Esophagus muscularis mucosa (tissue), 4 donors: ENCODE data around the gene CCSAP. TPM values are rescaled to one million over a fixed set of nuclear protein-coding genes. Genes with fewer than 3 reads are reported as not detected.
"Not testable (repeated sequence)": the region's sequence is repeated elsewhere in the genome, so short reads cannot be mapped to it uniquely, and the experiment has no call there.

Source experiments
- DNase-seq: peaks from one replicate; pipeline ENCODE4 v3.0.0-alpha.2; 2017; ENCODE audit errors: extremely low spot score
- H3K27ac ChIP-seq, 4 donors: fragments of 200-600 bp; sonication (generic); replicated peaks in 1 of 4; 1 replicate in 3 of 4; 2 replicates in 1 of 4; pipeline ENCODE4 v1.5.1; 2016 to 2019; ENCODE audit warnings: mild to moderate bottlenecking in 1 of 4
- H3K27me3 ChIP-seq, 4 donors: fragments of 200-600 bp; sonication (generic); one replicate each; pipeline versions ENCODE4 v1.5.1 to v1.6.0; 2016 to 2019
- H3K36me3 ChIP-seq, 4 donors: fragments of 200-600 bp; sonication (generic); one replicate each; pipeline ENCODE4 v1.5.1; 2016 to 2019
- H3K4me1 ChIP-seq, 4 donors: fragments of 200-600 bp; sonication (generic); one replicate each; pipeline ENCODE4 v1.5.1; 2016 to 2019
- H3K4me3 ChIP-seq, 4 donors: fragments of 200-600 bp; sonication (generic); 1 replicate in 2 of 4; 2 replicates in 2 of 4; pipeline ENCODE4 v1.5.1; 2016 to 2019; ENCODE audit warnings: mild to moderate bottlenecking in 4 of 4, moderate library complexity in 1 of 4
- H3K9me3 ChIP-seq, 4 donors: fragments of 200-600 bp; sonication (generic); 1 replicate in 3 of 4; 2 replicates in 1 of 4; pipeline ENCODE4 v1.5.1; 2016 to 2019
- CTCF ChIP-seq, 3 experiments: fragments of 200-600 bp in 2 of 3; fragments of 450-650 bp in 1 of 3; sonication (generic) in 2 of 3; IDR thresholded peaks; one replicate each; pipeline ENCODE4 v1.5.1; 2017 to 2019; ENCODE audit warnings: antibody characterized with exemption in 3 of 3, mild to moderate bottlenecking in 2 of 3, moderate library complexity in 1 of 3
- EP300 ChIP-seq: sonication (generic); formaldehyde crosslinking; IDR thresholded peaks from one replicate; pipeline ENCODE4 v1.6.1; 2017; ENCODE audit warnings: antibody characterized with exemption
- POLR2A ChIP-seq: fragments of 450-650 bp; IDR thresholded peaks from one replicate; pipeline ENCODE4 v1.6.1; 2017; ENCODE audit warnings: antibody characterized with exemption, moderate library complexity, mild to moderate bottlenecking, low read depth
- POLR2AphosphoS5 ChIP-seq, 2 donors: sonication (generic); formaldehyde crosslinking; IDR thresholded peaks; one replicate each; pipeline ENCODE4 v1.6.1; 2017; ENCODE audit warnings: antibody characterized with exemption in 2 of 2
- WGBS: methylation state at CpG from one replicate; pipeline ENCODE4 v1.1.5; 2018; 5-methylcytosine and 5-hydroxymethylcytosine counted together
- intact Hi-C: fragments of 100-400 bp; cut with DNase I; formaldehyde crosslinking; loops from one replicate; pipeline ENCODE4 v1.15.1; 2023
- total RNA-seq, 4 donors: library from RNA; depleted of rRNA; stranded (reverse); fragments of >200 nt; gene quantifications; one replicate each; pipeline versions ENCODE4 v1.1.0 to v1.2.1, GENCODE V29; 2016

CCSAP gene
- total RNA-seq, 4 donors from 2014 or later: 4.1 to 5.1 (median 4.7) TPM

DNA sequence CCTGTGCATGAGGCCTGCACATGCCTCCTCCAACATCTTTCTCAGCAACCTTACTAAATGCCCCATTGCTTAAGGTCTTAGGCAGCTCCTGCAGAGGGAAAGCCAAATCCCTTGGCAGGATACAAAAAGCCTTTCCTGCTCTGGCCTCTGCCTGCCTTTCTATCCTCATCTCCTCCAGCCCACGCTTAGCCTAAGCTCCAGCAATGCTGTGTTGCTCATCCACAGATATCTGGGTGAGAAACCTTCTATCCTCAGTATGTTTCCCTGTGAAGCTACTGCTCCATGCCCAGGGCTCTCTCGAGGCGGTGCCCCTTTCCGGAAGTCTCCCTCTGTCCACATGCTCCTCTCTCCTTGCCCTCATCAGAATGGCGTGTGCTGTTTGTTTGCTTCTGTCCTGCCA, 37.0 kb upstream of the CCSAP start:
- Histone ChIP-seq H3K9me3 (no peaks in the 10 kb centered on the region), H3K4me1 (no peaks in the 10 kb centered on the region), H3K4me3 (no peak overlapping the region), H3K27ac (no peak overlapping the region), H3K27me3 (peaks cover 0 to 19% (median 0%) of the 10 kb centered on the region in 4 donors), H3K36me3 (no peaks in the 10 kb centered on the region)
- 55% methylated on average over 5 of the region's 5 CpGs for WGBS
- TF ChIP-seq CTCF (IDR thresholded peaks at IDR 0.05) (no peak), POLR2AphosphoS5 (IDR thresholded peaks at IDR 0.05) (no peak), POLR2A (no peak), EP300 (no peak)
- DNase-seq: no peak
- intact Hi-C loops: no loop called here

GRCh38 chr1:229378586-229379367, 35.9 kb upstream of the CCSAP start:
- Histone ChIP-seq H3K4me1 (no peaks in the 10 kb centered on the region), H3K27me3 (peaks cover 0 to 19% (median 0%) of the 10 kb centered on the region in 4 donors), H3K9me3 (no peaks in the 10 kb centered on the region), H3K36me3 (no peaks in the 10 kb centered on the region), H3K4me3 (no peak overlapping the region), H3K27ac (no peak overlapping the region)
- no peak for TF ChIP-seq EP300
- no peak for DNase-seq
- WGBS: 71% methylated on average over 7 of the region's 7 CpGs
- intact Hi-C loops: no loop called here

DNA sequence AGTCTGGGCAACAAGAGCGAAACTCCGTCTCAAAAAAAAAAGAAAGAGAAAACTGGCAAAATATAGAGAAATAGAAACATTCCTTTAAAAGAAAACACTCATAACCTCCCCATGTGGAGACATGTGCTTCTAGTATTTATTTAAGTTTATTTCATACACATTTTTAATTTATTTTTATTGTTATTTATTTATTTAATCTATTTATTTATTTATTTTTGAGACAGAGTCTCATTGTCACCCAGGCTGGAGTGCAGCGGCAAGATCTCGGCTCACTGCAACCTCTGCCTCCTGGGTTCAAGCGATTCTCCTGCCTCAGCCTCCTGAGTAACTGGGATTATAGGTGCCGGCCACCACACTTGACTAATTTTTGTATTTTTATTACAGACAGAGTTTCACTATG, 35.2 kb upstream of the CCSAP start:
- DNase-seq, H3K36me3 ChIP-seq, H3K4me3 ChIP-seq, H3K4me1 ChIP-seq, intact Hi-C loops, H3K27ac ChIP-seq, H3K9me3 ChIP-seq: not testable (repeated sequence)
- WGBS: 92% methylated on average over 6 of the region's 6 CpGs
- H3K27me3 ChIP-seq: peaks cover 0 to 13% (median 0%) of the 10 kb centered on the region in 4 donors

- no peaks in the 10 kb centered on the region for H3K9me3 ChIP-seq
- no peak for TF ChIP-seq EP300
- no peak for TF ChIP-seq POLR2AphosphoS5 (IDR thresholded peaks at IDR 0.05)
- no peak for TF ChIP-seq POLR2A
- TF ChIP-seq CTCF (IDR thresholded peaks at IDR 0.05): no peak
- DNase-seq: no peak
- H3K36me3 ChIP-seq: no peaks in the 10 kb centered on the region
- WGBS: 50% methylated on average over 1 of the region's 10 CpGs
- no peak overlapping the region for H3K4me3 ChIP-seq
- H3K27me3 ChIP-seq: peaks cover 0 to 8% (median 0%) of the 10 kb centered on the region in 4 donors
- intact Hi-C loops: no loop called here
- H3K27ac ChIP-seq: no peak overlapping the region
- no peaks in the 10 kb centered on the region for H3K4me1 ChIP-seq
Measured at GRCh38 chr1:229377429-229377828, 34.6 kb upstream of the CCSAP start.

GRCh38 chr1:229376521-229376920, 33.7 kb upstream of the CCSAP start:
- Histone ChIP-seq H3K4me1 (no peaks in the 10 kb centered on the region), H3K27ac (no peak overlapping the region), H3K4me3 (no peak overlapping the region), H3K36me3 (no peaks in the 10 kb centered on the region), H3K27me3 (peaks cover 0 to 12% (median 0%) of the 10 kb centered on the region in 4 donors), H3K9me3 (no peaks in the 10 kb centered on the region)
- TF ChIP-seq CTCF (IDR thresholded peaks at IDR 0.05) (no peak), POLR2AphosphoS5 (IDR thresholded peaks at IDR 0.05) (no peak), POLR2A (no peak), EP300 (no peak)
- DNase-seq: no peak
- intact Hi-C loops: no loop called here
- WGBS: 93% methylated on average over 6 of the region's 6 CpGs

DNA sequence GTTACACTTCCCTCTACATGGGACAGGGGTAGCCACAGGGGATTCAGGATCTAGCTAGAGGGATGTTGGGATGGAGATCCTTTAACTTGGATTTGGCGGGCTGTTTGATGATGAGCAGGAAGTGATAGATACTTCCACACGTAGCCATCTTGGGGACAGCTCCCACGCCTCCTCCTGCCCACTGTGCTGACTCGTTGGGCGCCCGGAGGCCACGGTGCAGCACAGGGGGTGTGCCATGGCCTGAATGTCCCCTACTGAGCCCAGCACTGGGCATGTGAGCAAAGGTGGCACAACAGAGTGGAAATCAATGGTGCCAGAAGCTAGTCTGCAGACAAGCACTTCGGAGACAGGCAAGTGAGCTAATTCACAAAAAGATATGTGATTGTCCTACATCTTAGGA, 31.6 kb upstream of the CCSAP start:
- Histone ChIP-seq H3K36me3 (no peaks in the 10 kb centered on the region), H3K27ac (no peak overlapping the region), H3K4me3 (no peak overlapping the region), H3K27me3 (peaks cover 0 to 18% (median 0%) of the 10 kb centered on the region in 4 donors), H3K4me1 (no peaks in the 10 kb centered on the region), H3K9me3 (no peaks in the 10 kb centered on the region)
- DNase-seq: no peak
- intact Hi-C loops: no loop called here
- TF ChIP-seq EP300: no peak
- TF ChIP-seq POLR2A: no peak
- TF ChIP-seq POLR2AphosphoS5 (IDR thresholded peaks at IDR 0.05): no peak
- TF ChIP-seq CTCF (IDR thresholded peaks at IDR 0.05): no peak
- WGBS: 81% methylated on average over 8 of the region's 8 CpGs
